Bronchial epithelial cell (primary cell): Measurements from ENCODE around the gene ZNF600. TPM values are rescaled to one million over a fixed set of nuclear protein-coding genes. Genes with fewer than 3 reads are reported as not detected.
"Not testable (repeated sequence)": the region's sequence is repeated elsewhere in the genome, so short reads cannot be mapped to it uniquely, and the experiment has no call there.

Source experiments
- DNase-seq: peaks from one replicate; pipeline ENCODE4 v3.0.0-alpha.2; 2010; ENCODE audit warnings: low read depth
- FAIRE-seq: peaks from 2 replicates; lab custom pipeline; 2011; peaks lifted over from hg19 to GRCh38; lab: Jason Lieb, UNC
- H3K27me3 ChIP-seq: 2 replicates; pipeline ENCODE4 v1.5.1; 2011; ENCODE audit warnings: low read length; ENCODE audit not compliant: control insufficient read depth, insufficient read depth
- H3K36me3 ChIP-seq: 2 replicates; pipeline ENCODE4 v1.5.1; 2011; ENCODE audit warnings: low read length; ENCODE audit not compliant: control insufficient read depth, insufficient read depth
- H3K4me3 ChIP-seq: 2 replicates; pipeline ENCODE4 v1.5.1; 2011; ENCODE audit warnings: mild to moderate bottlenecking, low read depth, low read length, control low read depth
- CTCF ChIP-seq: IDR thresholded peaks from 2 replicates; pipeline ENCODE4 v1.5.1; 2011; ENCODE audit warnings: mild to moderate bottlenecking, moderate library complexity, low read length, control low read depth, inconsistent platforms; ENCODE audit not compliant: insufficient read depth, severe bottlenecking
- total RNA-seq: library from RNA; depleted of rRNA; stranded (reverse); fragments of >200 nt; gene quantifications from 2 replicates; pipeline ENCODE4 v1.2.1, GENCODE V29; 2014

Gene ZNF600
- total RNA-seq, 1 donor from 2014 or later: 10.0 TPM

- Histone ChIP-seq H3K36me3 (no peaks in the 10 kb centered on the region), H3K4me3 (no peak overlapping the region), H3K27me3 (no peaks in the 10 kb centered on the region)
- DNase-seq: no peak
- no peak for FAIRE-seq
- TF ChIP-seq CTCF: no peak
Measured at GRCh38 chr19:52749780-52750179, 36.8 kb downstream of the ZNF600 start.

- FAIRE-seq: no peak
Measured at GRCh38 chr19:52748336-52748950, 38.1 kb downstream of the ZNF600 start.

GRCh38 chr19:52745919-52746318 is 40.7 kb downstream of the ZNF600 start:
- not testable (repeated sequence) for H3K27me3 ChIP-seq, FAIRE-seq, H3K4me3 ChIP-seq, H3K36me3 ChIP-seq
- peak; percentile 48 for DNase-seq

More at GRCh38 chr19:52748336-52748950, 38.1 kb downstream of the ZNF600 start:
- peak; percentile 6 for TF ChIP-seq CTCF
- Histone ChIP-seq H3K4me3 (no peak overlapping the region), H3K36me3 (no peaks in the 10 kb centered on the region), H3K27me3 (no peaks in the 10 kb centered on the region)
- peak; percentile 22 for DNase-seq

- DNase-seq (no peak), FAIRE-seq (no peak)
- no peak for TF ChIP-seq CTCF
- Histone ChIP-seq H3K36me3 (no peaks in the 10 kb centered on the region), H3K4me3 (no peak overlapping the region), H3K27me3 (no peaks in the 10 kb centered on the region)
Measured at GRCh38 chr19:52743091-52743490, 43.5 kb downstream of the ZNF600 start.

- no peak for TF ChIP-seq CTCF
- no peak for DNase-seq
- no peak for FAIRE-seq
- Histone ChIP-seq H3K36me3 (no peaks in the 10 kb centered on the region), H3K4me3 (no peak overlapping the region), H3K27me3 (no peaks in the 10 kb centered on the region)
Measured at GRCh38 chr19:52742516-52742915, 44.1 kb downstream of the ZNF600 start.

- Histone ChIP-seq H3K36me3 (no peaks in the 10 kb centered on the region), H3K27me3 (no peaks in the 10 kb centered on the region), H3K4me3 (no peak overlapping the region)
- FAIRE-seq (no peak), DNase-seq (no peak)
- no peak for TF ChIP-seq CTCF
Measured at GRCh38 chr19:52741951-52742485, 44.6 kb downstream of the ZNF600 start.

GRCh38 chr19:52741371-52741770 is 45.2 kb downstream of the ZNF600 start:
- not testable (repeated sequence) for H3K27me3 ChIP-seq, H3K36me3 ChIP-seq, FAIRE-seq, H3K4me3 ChIP-seq, DNase-seq
